Adrenal gland (tissue), 5 donors: ENCODE measurements around the gene SLC1A2.

Experiments used
- CTCF ChIP-seq, 6 experiments: fragments of 450-650 bp in 4 of 6; fragments of 200-600 bp in 2 of 6; sonication (generic) in 1 of 6; IDR thresholded peaks; 1 replicate in 5 of 6; 2 replicates in 1 of 6; pipeline versions ENCODE4 v1.5.1 to v1.8.0; 2016 to 2021; ENCODE audit warnings: antibody characterized with exemption in 6 of 6, mild to moderate bottlenecking in 2 of 6, moderate library complexity in 1 of 6
- POLR2A ChIP-seq, 2 donors: fragments of 450-650 bp; IDR thresholded peaks; one replicate each; pipeline ENCODE4 v1.6.1; 2017; ENCODE audit warnings: antibody characterized with exemption in 2 of 2, mild to moderate bottlenecking in 2 of 2, moderate library complexity in 1 of 2
- donor health status: DM: no; HTN: no; CAD: no.

DNA sequence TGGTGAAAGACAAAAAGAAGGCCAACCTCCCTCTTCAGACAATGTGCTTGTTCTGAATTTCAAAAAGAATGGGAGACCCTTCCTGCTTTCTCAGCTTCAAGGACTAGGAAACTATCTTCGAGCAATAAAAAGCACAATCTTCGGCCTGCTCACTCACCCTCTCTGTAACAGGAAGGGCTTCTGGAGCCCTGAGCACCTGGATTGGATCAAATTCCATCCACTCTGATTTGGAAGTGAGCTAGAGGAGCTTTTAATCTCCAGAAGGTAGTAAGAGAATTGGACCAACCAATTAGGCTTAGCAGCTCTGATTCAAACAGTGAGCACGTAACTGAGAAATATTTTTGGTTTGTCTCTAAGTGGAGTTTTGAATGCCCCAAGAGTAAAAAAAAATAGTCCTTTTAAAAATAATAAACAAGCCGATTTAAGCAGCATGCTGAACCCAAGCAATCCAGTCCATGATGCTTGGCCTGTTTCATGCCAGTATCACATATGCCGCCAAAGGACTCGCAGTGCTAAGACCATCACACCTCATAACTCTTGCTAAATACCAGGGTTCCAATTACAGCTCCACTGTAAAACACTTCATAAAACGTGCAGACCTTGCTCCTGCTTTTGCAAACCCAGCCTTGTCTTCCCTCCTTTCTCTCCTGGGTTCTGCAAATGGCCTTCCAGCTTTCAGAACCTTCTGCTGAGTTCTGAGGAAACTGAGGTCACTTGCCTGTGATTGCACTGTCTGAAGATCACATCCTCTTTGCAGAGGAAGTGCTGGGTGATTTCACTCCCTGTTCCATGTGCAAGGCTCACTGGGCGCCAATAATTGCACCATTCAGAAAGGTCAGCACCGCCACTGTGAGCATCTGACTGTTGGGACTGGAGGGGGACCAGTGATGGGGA, 74.4 kb downstream of the SLC1A2 start:
- no peak for TF ChIP-seq POLR2A (IDR thresholded peaks at IDR 0.05)
- TF ChIP-seq CTCF (IDR thresholded peaks at IDR 0.05) = no peak
